ENCODE results near the gene COPS7A. TPM values are rescaled to one million over a fixed set of nuclear protein-coding genes. Genes with fewer than 3 reads are reported as not detected.

The COPS7A gene
- total and polyA plus RNA-seq, 9 of the 15 experiments (the other 6 are each of a cell fraction or from before 2014, with no cell fraction given), result 12.7 to 36.0 (median 24.3) TPM

DNA sequence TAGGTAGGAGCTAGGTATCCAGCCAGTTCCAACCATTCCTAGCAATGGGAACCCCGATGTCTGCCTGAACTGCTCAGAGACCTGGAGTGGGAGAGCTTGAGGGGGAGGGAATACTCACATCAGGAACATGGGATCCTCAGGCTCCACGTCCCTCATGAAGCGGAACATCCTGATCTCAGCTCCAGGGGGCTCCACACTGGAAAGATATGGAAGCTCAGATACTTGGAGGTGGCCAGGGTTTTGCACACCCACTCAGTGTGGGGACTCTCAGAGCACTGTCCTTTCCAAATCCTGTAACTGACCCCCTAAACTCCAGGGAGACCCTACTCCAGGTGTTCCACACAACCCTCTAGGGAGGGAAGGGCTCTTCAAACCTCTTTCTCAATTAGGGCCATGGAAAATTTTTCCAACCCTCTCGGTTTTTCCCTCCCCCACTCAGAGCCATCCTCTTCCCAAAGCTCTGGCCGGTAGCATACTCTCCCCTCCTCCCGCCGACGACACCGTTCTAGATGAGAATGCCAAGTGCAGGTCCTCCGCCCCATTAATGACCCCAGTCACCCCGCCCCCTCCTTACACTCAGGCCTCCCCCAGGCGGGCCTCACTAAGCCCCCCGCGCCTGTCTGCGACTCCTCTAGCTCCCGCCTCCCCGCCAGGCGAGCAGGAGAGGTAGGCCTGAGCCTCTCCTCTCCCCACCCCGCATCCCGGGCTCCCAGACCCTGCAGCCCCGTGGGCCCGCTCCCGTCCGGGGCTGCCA is 28.5 kb downstream of the COPS7A start (continued):
- TF ChIP-seq ZNF589 (CRISPR knock-in tag; IDR thresholded peaks at IDR 0.05; ENCODE audit: low read depth) (no peak), KAT7 (CRISPR knock-in tag; IDR thresholded peaks at IDR 0.05; ENCODE audit: borderline replicate concordance) (0 out of 2 replicates have a peak, but pooled peaks have one; percentile 8), ZBED1 (IDR thresholded peaks at IDR 0.05) (no peak), SAP30 (IDR thresholded peaks at IDR 0.05; ENCODE audit: borderline replicate concordance, insufficient read depth, low read depth, low read length, poor library complexity, severe bottlenecking) (peak; percentile 28), NFYB (IDR thresholded peaks at IDR 0.05; ENCODE audit: extremely low read depth, insufficient read length) (no peak), MLX (CRISPR knock-in tag; conservative IDR thresholded peaks at IDR 0.05) (no peak), CTBP1 (IDR thresholded peaks at IDR 0.05; ENCODE audit: borderline replicate concordance) (no peak), ZNF124 (CRISPR knock-in tag; IDR thresholded peaks at IDR 0.05) (no peak), ZNF449 (CRISPR knock-in tag; IDR thresholded peaks at IDR 0.05) (no peak), RBM15 (IDR thresholded peaks at IDR 0.05; ENCODE audit: insufficient read depth, low read length) (no peak), VEZF1 (CRISPR knock-in tag; IDR thresholded peaks at IDR 0.05) (no peak), FOS (IDR thresholded peaks at IDR 0.05; ENCODE audit: extremely low read depth, insufficient read length) (no peak), NFXL1 (CRISPR knock-in tag; IDR thresholded peaks at IDR 0.05) (no peak), ZNF232 (CRISPR knock-in tag; IDR thresholded peaks at IDR 0.05) (0 out of 2 replicates have a peak, but pooled peaks have one; percentile 33)
- TF ChIP-seq, protein P1, sequence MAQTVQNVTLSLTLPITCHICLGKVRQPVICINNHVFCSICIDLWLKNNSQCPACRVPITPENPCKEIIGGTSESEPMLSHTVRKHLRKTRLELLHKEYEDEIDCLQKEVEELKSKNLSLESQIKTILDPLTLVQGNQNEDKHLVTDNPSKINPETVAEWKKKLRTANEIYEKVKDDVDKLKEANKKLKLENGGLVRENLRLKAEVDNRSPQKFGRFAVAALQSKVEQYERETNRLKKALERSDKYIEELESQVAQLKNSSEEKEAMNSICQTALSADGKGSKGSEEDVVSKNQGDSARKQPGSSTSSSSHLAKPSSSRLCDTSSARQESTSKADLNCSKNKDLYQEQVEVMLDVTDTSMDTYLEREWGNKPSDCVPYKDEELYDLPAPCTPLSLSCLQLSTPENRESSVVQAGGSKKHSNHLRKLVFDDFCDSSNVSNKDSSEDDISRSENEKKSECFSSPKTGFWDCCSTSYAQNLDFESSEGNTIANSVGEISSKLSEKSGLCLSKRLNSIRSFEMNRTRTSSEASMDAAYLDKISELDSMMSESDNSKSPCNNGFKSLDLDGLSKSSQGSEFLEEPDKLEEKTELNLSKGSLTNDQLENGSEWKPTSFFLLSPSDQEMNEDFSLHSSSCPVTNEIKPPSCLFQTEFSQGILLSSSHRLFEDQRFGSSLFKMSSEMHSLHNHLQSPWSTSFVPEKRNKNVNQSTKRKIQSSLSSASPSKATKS (CRISPR knock-in tag; IDR thresholded peaks at IDR 0.05), result no peak

All from K562 (cell line).